ENCODE results near the gene OR3A2.

- TF ChIP-seq TAF1 (IDR thresholded peaks at IDR 0.05; ENCODE audit: borderline replicate concordance, low read depth, low read length) (no peak), POLR2A (IDR thresholded peaks at IDR 0.05; ENCODE audit: low read depth, low read length) (no peak)
These were observed 67.8 kb downstream of the OR3A2 start for GRCh38 chr17:3318336-3318735.

Measured in GM12892 (cell line).